IMR-90 (cell line): Measurements from ENCODE around the gene USP47. TPM values are rescaled to one million over a fixed set of nuclear protein-coding genes. Genes with fewer than 3 reads are reported as not detected.

Source experiments
- ATAC-seq: fragments of 200-7000 bp; cut with Tn5 transposase; 2 replicates; pipeline ENCODE4 v1.9.1; 2020; ENCODE audit warnings: low read depth, mild to moderate bottlenecking, moderate library complexity
- BruUV-seq: library from RNA; stranded (reverse); fragments of 400-500 nt; replicated peaks from 2 replicates; lab custom pipeline; 2021; lab: Mats Ljungman, UMichigan
- CTCF ChIA-PET: fragments of 300-600 bp; formaldehyde crosslinking; extraction: SDS; loops from one replicate; lab custom pipeline; 2021; ENCODE audit warnings: antibody characterized with exemption; lab: Yijun Ruan, JAX
- POLR2A ChIA-PET: fragments of 300-600 bp; sonication (Branson Sonifier 250); formaldehyde crosslinking; loops from one replicate; lab custom pipeline; 2022; ENCODE audit warnings: antibody characterized with exemption; ENCODE audit not compliant: unreplicated experiment; lab: Charles Lee
- DNase-seq: peaks from one replicate; pipeline ENCODE4 v3.0.0; 2013
- H2AFZ ChIP-seq: replicated peaks from 2 replicates; pipeline ENCODE3; 2013; ENCODE audit warnings: low read length, mild to moderate bottlenecking; ENCODE audit not compliant: poor library complexity
- H2AK5ac ChIP-seq: 2 replicates; pipeline ENCODE4 v1.6.1; 2013; ENCODE audit warnings: low read depth, low read length, inconsistent platforms
- H2AK9ac ChIP-seq: replicated peaks from 2 replicates; pipeline ENCODE3; 2013; ENCODE audit warnings: mild to moderate bottlenecking, low read depth, low read length, moderate library complexity; ENCODE audit not compliant: poor library complexity
- H2BK120ac ChIP-seq: 2 replicates; pipeline ENCODE4 v1.6.1; 2013; ENCODE audit warnings: low read depth, low read length, inconsistent platforms
- H2BK15ac ChIP-seq: 3 replicates; pipeline ENCODE4 v1.6.1; 2013; ENCODE audit warnings: low read depth, low read length, inconsistent platforms
- H2BK20ac ChIP-seq: 2 replicates; pipeline ENCODE4 v1.6.1; 2013; ENCODE audit warnings: low read depth, mild to moderate bottlenecking, inconsistent platforms, low read length, moderate library complexity
- H2BK5ac ChIP-seq: 2 replicates; pipeline ENCODE4 v1.6.1; 2013; ENCODE audit warnings: mild to moderate bottlenecking, low read depth, low read length, inconsistent platforms; ENCODE audit not compliant: poor library complexity, severe bottlenecking
- H3K14ac ChIP-seq: replicated peaks from 2 replicates; pipeline ENCODE4 v1.6.1; 2013; ENCODE audit warnings: low read depth, low read length, inconsistent platforms
- H3K18ac ChIP-seq: 2 replicates; pipeline ENCODE4 v1.6.1; 2013; ENCODE audit warnings: low read depth, low read length, control low read depth
- H3K23ac ChIP-seq: 2 replicates; pipeline ENCODE4 v1.6.1; 2013; ENCODE audit warnings: low read depth, low read length, inconsistent platforms
- H3K27ac ChIP-seq: 2 replicates; pipeline ENCODE4 v1.5.1; 2013; ENCODE audit warnings: mild to moderate bottlenecking, control low read depth, low read length; ENCODE audit not compliant: insufficient read depth
- H3K27me3 ChIP-seq: 2 replicates; pipeline ENCODE4 v1.6.1; 2013; ENCODE audit warnings: low read length; ENCODE audit not compliant: control insufficient read depth, insufficient read depth
- H3K36me3 ChIP-seq: 2 replicates; pipeline ENCODE4 v1.6.1; 2013; ENCODE audit warnings: low read length, mixed read lengths; ENCODE audit not compliant: control insufficient read depth, insufficient read depth
- H3K4ac ChIP-seq: 2 replicates; pipeline ENCODE4 v1.6.1; 2013; ENCODE audit warnings: low read depth, low read length, inconsistent platforms
- H3K4me1 ChIP-seq: 2 replicates; pipeline ENCODE4 v1.6.1; 2013; ENCODE audit warnings: low read length, mixed read lengths; ENCODE audit not compliant: control insufficient read depth, insufficient read depth
- H3K4me2 ChIP-seq: 2 replicates; pipeline ENCODE4 v1.6.1; 2013; ENCODE audit warnings: low read depth, mild to moderate bottlenecking, control low read depth, low read length, moderate library complexity
- H3K4me3 ChIP-seq: 2 replicates; pipeline ENCODE4 v1.5.1; 2013; ENCODE audit warnings: low read depth, mild to moderate bottlenecking, control low read depth, low read length, moderate library complexity; ENCODE audit not compliant: insufficient read depth
- H3K56ac ChIP-seq: 2 replicates; pipeline ENCODE4 v1.6.1; 2013; ENCODE audit warnings: low read length, inconsistent platforms; ENCODE audit not compliant: insufficient read depth; ENCODE audit errors: extremely low read depth
- H3K79me1 ChIP-seq, 2 experiments: 2 replicates each; pipeline ENCODE4 v1.6.1; 2013; ENCODE audit warnings: low read length in 2 of 2, inconsistent platforms in 1 of 2, low read depth in 1 of 2
- H3K9ac ChIP-seq: 2 replicates; pipeline ENCODE4 v1.6.1; 2013; ENCODE audit warnings: low read depth, low read length, control low read depth
- H3K9me1 ChIP-seq: 2 replicates; pipeline ENCODE4 v1.6.1; 2013; ENCODE audit warnings: low read length, inconsistent platforms; ENCODE audit not compliant: insufficient read depth
- H3K9me3 ChIP-seq: 2 replicates; pipeline ENCODE4 v1.6.1; 2013; ENCODE audit warnings: low read length; ENCODE audit not compliant: control insufficient read depth, insufficient read depth
- H4K20me1 ChIP-seq: 2 replicates; pipeline ENCODE4 v1.6.1; 2013; ENCODE audit warnings: low read length, inconsistent platforms; ENCODE audit not compliant: insufficient read depth
- H4K5ac ChIP-seq: 2 replicates; pipeline ENCODE4 v1.6.1; 2013; ENCODE audit warnings: mild to moderate bottlenecking, low read depth, low read length, control low read depth
- H4K8ac ChIP-seq, 2 experiments: 2 replicates each; pipeline ENCODE4 v1.6.1; 2013; ENCODE audit warnings: low read depth in 2 of 2, low read length in 2 of 2, control low read depth in 1 of 2, inconsistent platforms in 1 of 2
- H4K91ac ChIP-seq: 2 replicates; pipeline ENCODE4 v1.6.1; 2013; ENCODE audit warnings: low read depth, low read length, inconsistent platforms; ENCODE audit not compliant: insufficient read depth
- CEBPB ChIP-seq: IDR thresholded peaks from 2 replicates; pipeline ENCODE4 v1.6.1; 2012; ENCODE audit warnings: low read depth, low read length, improper control_type of control experiment
- CHD1 ChIP-seq: IDR thresholded peaks from 2 replicates; pipeline ENCODE4 v1.6.1; 2012; ENCODE audit warnings: low read depth, low read length, improper control_type of control experiment
- NFE2L2 ChIP-seq: fragments of 150-350 bp; IDR thresholded peaks from 2 replicates; pipeline ENCODE4 v1.6.1; 2016; ENCODE audit warnings: low read depth, mild to moderate bottlenecking, low read length
- RAD21 ChIP-seq: IDR thresholded peaks from 2 replicates; pipeline ENCODE4 v1.6.1; 2012; ENCODE audit warnings: low read length, improper control_type of control experiment
- RFX5 ChIP-seq: IDR thresholded peaks from 2 replicates; pipeline ENCODE4 v1.8.0; 2012; ENCODE audit warnings: low read depth, mild to moderate bottlenecking, low read length, moderate library complexity
- WGBS, 2 experiments: methylation state at CpG; one replicate each; pipeline versions ENCODE4 v1.1.5 to v1.1.7; 2013; ENCODE audit warnings: missing lambda C conversion rate in 2 of 2; ENCODE audit not compliant: insufficient read length in 1 of 2; ENCODE audit errors: extremely low coverage in 2 of 2; 5-methylcytosine and 5-hydroxymethylcytosine counted together
- dilution Hi-C: fragments of 300-500 bp; cut with HindIII; formaldehyde crosslinking; loops from one replicate; pipeline ENCODE4 v1.14.3; 2018; ENCODE audit warnings: low sequenced_read_pairs; ENCODE audit not compliant: unreplicated experiment
- in situ Hi-C: fragments of 300-500 bp; cut with MboI; formaldehyde crosslinking; loops from 3 replicates; pipeline ENCODE4 v1.14.3; 2019; ENCODE audit warnings: low sequenced_read_pairs, inconsistent platforms, mixed read lengths
- intact Hi-C: fragments of 100-400 bp; cut with micrococcal nuclease; formaldehyde crosslinking; loops from 2 replicates; pipeline ENCODE4 v1.10.0; 2022
- polyA plus RNA-seq, 3 experiments: library from polyadenylated mRNA; depleted of rRNA; stranded (reverse); fragments of >200 nt; gene quantifications; 2 replicates each; pipeline ENCODE4 v1.2.3, GENCODE V29; 2012; ENCODE audit warnings: low replicate concordance in 1 of 3
- total RNA-seq: library from RNA; depleted of rRNA; stranded (reverse); fragments of >200 nt; gene quantifications from 2 replicates; pipeline ENCODE4 v1.2.3, GENCODE V29; 2012

Gene USP47
- total and polyA plus RNA-seq, 2 of the 4 experiments (the other 2 are of a cell fraction) = 15.0 to 110 TPM

GRCh38 chr11:11948242-11948947 lies 106.6 kb downstream of the USP47 start:
- ChIA-PET POLR2A (no interaction called here), CTCF (interaction anchor here (0.7 to 1.2 kb wide), 2 partner anchors 8 to 87 kb away, joined by 3 to 5 read pairs; no protein-coding TSS in a partner anchor)
- Histone ChIP-seq H3K9me3 (no peaks in the 10 kb centered on the region), H3K9ac (no peak overlapping the region), H3K56ac (no peak overlapping the region), H2AK9ac (no peak overlapping the region), H3K4me2 (no peak overlapping the region), H3K4me3 (no peak overlapping the region), H2BK15ac (no peak overlapping the region), H4K20me1 (no peaks in the 10 kb centered on the region), H3K4me1 (peaks cover 5% of the 10 kb centered on the region; the same call in 1 of the 2 replicates), H2BK5ac (no peak overlapping the region), H3K27me3 (no peaks in the 10 kb centered on the region), H3K9me1 (no peaks in the 10 kb centered on the region), H4K91ac (no peak overlapping the region), H2AFZ (no peak overlapping the region), H4K8ac (no peak overlapping the region), H3K4ac (no peak overlapping the region), H3K36me3 (peaks cover 14% of the 10 kb centered on the region), H3K18ac (no peak overlapping the region), H3K79me1 (peaks cover 13 to 27% of the 10 kb centered on the region in 2 experiments), H4K5ac (no peak overlapping the region), H2BK120ac (no peak overlapping the region), H2BK20ac (no peak overlapping the region), H3K23ac (no peak overlapping the region), H3K27ac (no peak overlapping the region), H3K14ac (0 out of 2 replicates have a peak overlapping the region, but pooled peaks have one; percentile 4), H2AK5ac (no peak overlapping the region)
- WGBS, 2 experiments = no CpG with 5 or more reads among the region's 2 CpGs
- BruUV-seq = no TSS peak
- ATAC-seq (peak; percentile 52), DNase-seq (no peak)
- TF ChIP-seq RAD21 = no peak
- no peak for TF ChIP-seq NFE2L2
- no peak for TF ChIP-seq CHD1
- TF ChIP-seq RFX5 = no peak
- no peak for TF ChIP-seq CEBPB
- intact Hi-C loops = no loop called here
- in situ Hi-C loops = no loop called here
- dilution Hi-C loops = no loop called here
